GM21447 (cell line): ENCODE measurements around the gene HLA-DMA.

Experiments used
- ATAC-seq: cut with Tn5 transposase; IDR thresholded peaks from one replicate; pipeline ENCODE4 v1.9.1; 2021; ENCODE audit not compliant: unreplicated experiment

HLA-DMA gene

GRCh38 chr6:32974541-32975308 lies 21.8 kb upstream of the HLA-DMA start:
- no peak for ATAC-seq

DNA sequence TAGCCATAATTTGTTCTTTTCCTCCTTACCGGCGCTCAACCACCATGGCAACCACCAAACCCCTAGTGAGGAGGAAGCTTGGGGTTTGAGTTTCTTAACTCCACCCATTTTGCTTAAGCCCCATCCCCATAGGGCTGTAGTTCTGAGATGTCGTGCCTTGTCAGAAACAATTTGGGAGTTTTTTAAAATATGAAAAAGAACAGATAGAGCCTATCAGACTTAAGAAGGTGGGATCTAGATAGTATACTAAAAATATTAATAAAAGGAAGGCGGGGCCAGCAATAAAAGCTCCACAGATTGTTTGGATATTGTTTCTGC lies 21.1 kb upstream of the HLA-DMA start:
- ATAC-seq = no peak

DNA sequence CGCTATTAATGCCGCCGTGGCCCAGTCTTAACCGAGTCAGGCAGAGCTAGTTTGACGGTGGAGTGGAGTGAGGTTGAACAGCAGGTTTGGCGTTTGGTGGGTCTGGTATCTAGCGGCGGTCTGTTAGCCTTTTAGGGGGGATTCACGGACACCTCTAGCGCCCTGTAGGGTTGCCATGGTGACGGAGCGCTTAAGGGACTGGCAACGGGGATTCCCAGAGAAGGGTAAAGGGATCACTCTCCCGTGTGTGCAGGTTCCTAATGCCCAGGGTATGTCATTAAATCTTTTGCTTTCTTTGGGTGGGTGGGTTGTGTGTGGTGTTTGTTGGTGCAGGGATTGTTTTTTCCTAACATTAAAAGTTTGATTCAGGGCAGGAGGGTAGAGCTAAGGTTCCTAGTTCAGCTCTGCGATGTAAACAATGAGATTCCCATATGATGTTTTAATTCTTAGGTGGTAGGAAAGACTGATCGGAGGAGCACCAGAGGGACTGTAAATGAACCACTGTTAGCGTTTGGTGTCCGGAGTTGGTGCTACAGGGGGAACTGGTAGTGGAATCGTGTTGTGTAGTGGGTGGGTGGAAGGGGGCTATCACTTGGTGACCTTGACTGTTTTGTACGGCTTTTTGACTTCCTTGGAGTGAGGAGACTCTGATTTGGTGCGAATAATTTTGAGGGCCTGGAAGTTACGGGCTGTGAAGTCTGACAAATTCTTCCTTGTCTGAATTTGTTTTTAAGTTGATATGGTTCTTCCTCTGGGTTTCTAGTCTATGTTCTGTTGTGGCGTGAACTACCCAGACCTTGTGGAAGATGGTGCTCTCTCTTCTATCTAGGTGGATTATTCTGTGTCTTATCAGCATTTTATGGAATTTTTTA lies 20.5 kb upstream of the HLA-DMA start:
- ATAC-seq = no peak

DNA sequence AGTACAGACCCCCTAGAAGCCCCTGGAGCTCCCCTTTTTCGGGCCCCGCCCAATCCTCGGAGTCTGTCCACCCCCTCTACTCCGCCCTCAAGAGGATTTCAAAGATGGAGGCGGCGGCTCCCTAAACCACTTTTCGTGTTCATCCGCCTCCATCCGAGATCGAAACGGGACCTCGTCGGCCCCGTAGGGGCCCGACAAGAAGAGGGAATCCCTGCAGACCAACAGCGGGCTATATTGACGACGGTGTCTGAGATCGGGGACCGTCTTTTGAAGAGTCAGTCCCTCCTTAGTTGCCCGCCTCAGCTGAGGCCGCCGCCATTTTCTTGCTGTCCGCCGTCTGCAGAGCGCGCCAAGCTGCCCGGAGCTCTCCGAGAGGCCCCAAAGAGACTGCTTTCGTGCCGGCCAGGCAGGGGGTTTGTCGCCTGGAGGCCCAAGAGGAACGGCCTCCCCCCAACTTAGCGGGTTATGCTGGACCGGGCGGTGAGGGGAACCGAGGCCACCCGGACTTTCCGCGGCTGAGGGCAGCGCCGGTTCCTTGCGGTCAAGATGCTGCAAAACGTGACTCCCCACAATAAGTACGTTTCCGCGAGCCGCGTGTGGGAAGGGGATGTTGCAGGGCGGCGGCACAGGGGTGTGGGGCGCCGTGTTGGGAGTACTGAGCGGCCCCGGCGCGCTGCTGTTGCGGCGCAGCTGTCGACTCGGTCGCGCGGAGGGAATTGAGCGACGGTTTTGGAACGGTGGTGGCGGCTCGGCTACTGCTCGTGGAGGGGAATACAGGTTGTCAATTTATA lies 19.7 kb upstream of the HLA-DMA start:
- peak; percentile 7 for ATAC-seq

DNA sequence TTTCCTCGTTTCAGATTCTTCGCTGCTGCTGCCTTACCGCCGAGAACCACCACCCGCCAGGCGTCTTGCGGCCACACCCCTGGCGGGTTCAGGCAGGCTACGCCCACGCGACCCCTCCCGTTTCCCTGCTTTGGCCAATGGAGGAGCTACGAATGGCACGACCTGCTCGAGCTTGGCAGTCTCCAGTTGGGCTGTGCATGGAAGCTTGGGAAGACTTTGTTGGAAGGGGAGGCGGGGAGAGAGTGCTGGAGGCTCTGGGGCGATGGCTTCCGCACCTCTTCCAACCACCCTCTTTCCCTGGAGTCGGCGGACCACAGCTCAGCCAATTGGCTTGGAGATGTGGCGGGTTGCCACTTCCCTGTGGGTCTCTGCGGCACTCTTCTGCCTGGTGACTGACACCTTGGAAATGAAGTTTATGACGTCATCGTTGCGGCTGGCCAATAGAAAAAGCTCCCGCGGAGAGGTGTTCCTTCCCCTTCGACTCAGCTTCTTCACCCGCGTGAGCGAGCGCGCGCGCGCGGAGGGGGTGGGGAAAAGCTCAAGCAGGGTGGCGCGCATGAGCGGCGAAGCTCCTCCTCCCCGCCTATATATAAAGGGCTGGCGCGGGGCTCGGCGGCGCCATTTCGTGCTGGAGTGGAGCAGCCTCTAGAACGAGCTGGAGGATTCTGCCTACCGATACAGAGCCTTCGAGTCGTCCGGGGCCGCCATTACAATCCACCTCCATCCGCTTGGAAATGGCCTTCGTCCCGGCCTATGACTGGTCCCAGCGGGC lies 18.9 kb upstream of the HLA-DMA start:
- ATAC-seq = peak; percentile 38

- ATAC-seq = no peak
These were observed 18.3 kb upstream of the HLA-DMA start for GRCh38 chr6:32971242-32971580.

- ATAC-seq = no peak
These were observed 17.7 kb upstream of the HLA-DMA start for GRCh38 chr6:32970413-32971241.

DNA sequence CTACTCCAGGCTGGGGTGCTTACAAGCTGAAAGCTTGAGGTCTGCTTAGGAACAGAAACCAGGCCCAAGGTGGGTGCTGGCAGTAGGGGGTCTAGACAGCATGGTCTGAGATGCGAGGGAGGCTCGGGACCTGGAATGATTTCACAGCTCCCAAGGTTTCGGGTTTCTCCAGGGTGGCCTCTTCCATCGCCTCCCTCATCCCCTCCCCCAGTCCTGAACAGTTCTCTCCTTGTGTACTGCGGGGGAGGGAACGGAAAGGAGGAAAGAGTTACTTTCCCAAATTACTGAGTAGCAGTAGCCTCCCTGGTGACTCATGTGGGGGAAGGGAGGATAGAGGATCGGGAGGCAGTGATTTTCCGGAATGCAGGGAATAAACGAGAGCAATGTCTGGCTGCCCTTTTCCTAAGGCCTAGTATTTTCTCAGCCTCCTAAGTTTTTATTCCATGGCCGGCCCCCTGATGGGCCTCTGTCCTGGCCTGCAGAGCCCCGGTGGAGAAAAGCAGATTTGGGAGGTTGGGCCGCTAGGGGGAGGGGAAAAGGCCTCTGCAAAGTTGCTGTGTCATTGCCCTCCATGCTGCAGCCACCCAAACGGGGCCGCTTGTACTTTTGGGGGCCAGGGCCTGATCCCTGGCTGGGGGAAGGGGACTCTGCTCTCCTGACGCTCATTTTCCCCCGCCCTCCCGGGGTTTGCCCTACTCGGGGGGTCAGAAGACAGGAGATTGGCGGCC lies 17.0 kb upstream of the HLA-DMA start:
- ATAC-seq = no peak

DNA sequence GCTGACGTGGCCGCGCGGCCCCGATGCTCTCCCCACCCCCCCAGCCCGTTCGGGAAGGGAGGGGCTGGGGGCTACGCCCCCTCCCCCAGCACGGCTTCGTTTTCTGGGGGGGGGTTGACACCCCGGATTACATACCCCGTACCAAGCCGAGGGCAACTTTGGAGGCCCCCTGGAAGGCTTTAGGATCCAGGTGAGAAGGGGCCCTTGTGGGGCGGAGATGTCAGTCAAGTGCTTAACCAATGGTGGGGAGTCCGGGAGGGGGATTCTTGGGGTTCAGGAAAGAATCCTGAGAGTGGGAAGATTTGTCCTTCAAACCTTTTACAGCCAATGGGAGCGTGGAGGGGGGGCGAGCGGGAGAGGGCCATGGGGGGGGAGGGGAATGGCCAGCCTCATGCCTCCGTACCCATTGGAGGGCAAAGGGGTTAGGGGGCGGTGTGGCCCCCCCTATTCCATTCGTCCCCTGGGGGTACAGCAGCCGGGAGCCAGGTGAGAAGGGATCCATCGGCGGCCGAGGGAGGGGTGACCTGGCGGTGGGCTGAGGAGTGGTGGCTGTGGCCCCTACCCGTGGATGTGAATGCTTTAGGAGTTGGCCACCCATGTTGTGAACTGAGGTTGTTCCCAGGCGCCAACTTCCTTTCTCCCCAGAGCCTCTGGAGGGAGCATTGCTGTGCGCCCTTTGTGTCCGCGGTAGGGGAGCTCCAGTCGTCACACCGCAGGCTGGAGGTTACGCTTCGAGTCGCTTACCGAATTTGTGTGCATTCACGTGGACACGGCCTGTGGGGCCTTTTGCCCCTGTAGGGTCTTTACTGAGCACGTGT lies 16.2 kb upstream of the HLA-DMA start:
- ATAC-seq = no peak

GRCh38 chr6:32968093-32968866 lies 15.4 kb upstream of the HLA-DMA start, which contains the start of gene BRD2:
Gene BRD2 (plus strand): TSS chr6:32968594. CDS start chr6:32972899, 4,305 bp downstream.
- peak; percentile 27 for ATAC-seq

DNA sequence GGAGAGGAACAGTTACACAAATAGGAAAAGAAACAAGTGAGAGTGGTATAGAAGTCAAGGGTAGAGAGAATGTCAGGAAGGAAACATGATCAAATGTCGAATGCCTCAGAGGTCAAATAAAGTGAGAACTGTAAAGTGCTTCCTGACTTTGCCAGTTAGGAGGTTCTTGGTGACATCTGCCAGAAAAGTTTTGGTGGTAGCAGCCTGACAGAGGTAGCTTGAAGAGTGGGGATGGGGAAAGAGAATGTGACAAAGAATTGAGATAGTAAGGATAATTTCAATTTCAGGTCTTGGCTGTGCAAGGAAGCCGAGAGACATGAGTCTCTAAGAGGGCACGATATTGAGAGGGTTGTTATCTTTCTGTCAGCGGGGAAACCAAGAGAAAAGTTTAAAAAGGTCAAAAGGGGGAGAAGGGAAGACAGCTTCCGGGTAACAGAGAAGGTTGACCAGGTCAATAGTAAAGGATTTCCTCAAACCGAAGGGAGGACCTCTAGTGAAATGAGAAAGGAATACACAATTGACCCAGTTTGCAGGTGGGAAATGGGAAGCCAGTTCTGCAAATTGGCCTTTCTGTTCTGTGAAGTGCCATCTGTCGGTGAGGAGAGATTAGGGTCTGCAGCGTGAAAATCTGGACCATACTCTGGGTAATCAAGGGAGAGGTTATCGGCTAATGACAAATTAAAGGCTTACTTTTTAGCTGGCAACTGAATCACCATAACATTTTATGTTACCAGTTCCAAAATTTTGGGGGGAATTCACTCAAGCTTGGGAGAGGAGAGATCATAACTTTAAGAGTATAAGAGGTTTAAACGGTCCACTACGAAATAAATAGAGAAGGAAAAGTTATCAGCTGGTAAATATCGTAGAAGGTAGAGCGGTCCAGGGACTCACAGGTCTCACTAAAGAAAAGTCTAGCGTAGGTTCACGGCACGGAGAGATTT lies 14.5 kb upstream of the HLA-DMA start:
- ATAC-seq = no peak

GRCh38 chr6:32964776-32965175 lies 11.9 kb upstream of the HLA-DMA start:
- no peak for ATAC-seq

DNA sequence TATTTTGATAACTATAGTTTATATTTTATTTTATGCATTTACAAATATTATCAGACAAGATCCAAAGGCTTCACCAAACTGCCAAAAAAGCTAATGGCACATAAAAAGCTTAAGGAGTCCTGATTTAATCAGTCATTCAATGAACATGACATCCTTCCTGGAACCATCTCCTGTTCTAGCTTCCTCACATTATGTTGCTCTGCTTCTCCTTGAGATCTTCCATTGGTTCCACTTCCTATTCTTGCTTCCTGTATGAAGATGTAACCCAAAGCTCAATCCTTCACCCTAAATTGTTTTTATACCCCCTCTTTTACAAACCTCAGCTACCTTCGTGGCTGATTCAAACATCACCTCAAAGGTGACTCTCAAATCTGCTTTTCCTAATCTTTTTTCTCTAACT lies 11.0 kb upstream of the HLA-DMA start:
- no peak for ATAC-seq

DNA sequence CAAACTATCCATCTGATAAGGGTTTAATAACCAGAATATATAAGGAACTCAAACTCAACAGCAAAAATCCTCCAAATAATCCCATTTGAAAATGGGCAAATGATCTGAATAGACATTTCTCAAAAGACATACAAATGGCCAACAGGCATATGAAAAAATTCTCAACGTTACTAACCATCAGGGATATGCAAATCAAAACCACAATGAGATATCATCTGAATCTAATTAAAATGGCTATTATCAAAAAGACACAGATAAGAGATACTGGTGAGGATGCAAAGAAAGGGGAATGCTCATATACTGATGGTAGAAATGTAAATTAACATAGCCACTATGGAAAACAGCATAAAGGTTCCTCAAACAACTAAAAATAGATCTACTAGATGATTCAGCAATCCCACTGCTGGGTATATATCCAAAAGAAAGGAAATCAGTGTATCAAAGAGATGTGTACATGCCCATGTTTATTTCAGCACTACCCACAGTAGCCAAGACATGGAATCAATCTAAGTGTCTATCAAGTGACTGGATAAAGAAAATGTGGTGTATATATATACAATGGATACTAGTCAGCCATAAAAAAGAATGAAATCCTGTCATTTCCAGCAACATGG lies 9.4 kb upstream of the HLA-DMA start:
- no peak for ATAC-seq

GRCh38 chr6:32960563-32960962 lies 7.7 kb upstream of the HLA-DMA start:
- no peak for ATAC-seq

- ATAC-seq = no peak
These were observed 3.3 kb upstream of the HLA-DMA start for GRCh38 chr6:32956176-32956575.
